HG02798 (cell line): ENCODE results near the gene SCN9A.
"Not testable (repeated sequence)": the region's sequence is repeated elsewhere in the genome, so short reads cannot be mapped to it uniquely, and the experiment has no call there.

Source experiments
- ATAC-seq: cut with Tn5 transposase; IDR thresholded peaks from one replicate; pipeline ENCODE4 v1.9.1; 2021; ENCODE audit warnings: mild to moderate bottlenecking; ENCODE audit not compliant: unreplicated experiment, poor library complexity

The SCN9A gene

GRCh38 chr2:166376488-166376828 is 714 bp upstream of the SCN9A start:
- no peak for ATAC-seq

- ATAC-seq = no peak
Observed at GRCh38 chr2:166375195-166375735, 479 bp downstream of the SCN9A start.

DNA sequence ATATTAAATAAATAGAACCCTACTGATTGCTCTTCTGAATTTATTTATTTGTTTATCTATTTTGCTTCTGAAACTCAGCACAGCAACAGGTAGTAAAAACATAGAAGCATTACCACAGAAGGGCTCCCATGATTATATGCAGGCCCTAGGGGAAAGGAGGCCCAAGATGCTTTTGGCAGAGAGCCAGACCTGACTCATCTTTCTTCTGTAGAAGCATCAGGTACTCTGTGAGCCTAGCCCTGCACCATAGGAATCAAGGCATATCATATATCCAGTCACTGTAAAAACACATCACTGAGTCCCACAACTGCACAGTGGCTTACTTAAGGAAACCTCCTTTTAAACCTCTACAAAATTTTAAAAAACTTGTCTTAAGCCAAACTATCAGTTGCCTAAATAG is 1.8 kb downstream of the SCN9A start:
- no peak for ATAC-seq

GRCh38 chr2:166373539-166373938 is 2.2 kb downstream of the SCN9A start:
- ATAC-seq = no peak

DNA sequence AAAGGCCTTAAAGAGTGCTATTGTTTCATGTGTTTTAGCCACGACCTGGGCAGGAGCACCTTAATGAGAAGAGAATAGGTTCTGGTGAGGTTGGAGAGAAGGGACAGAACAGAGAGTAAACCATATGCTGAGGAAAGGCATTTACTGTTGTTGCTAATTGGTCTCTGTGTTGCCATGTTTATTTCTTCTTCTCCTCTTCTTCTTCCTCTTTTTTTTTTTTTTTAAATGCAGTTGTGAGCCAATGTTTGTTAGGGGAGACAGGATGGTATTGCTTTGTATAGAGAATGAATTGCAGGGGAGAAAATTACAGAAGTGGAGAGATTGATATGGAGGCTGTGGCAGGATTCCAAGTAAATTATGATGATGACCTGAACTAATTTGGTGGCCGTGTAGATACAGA is 2.6 kb downstream of the SCN9A start:
- no peak for ATAC-seq

GRCh38 chr2:166372046-166372445 is 3.7 kb downstream of the SCN9A start:
- no peak for ATAC-seq

DNA sequence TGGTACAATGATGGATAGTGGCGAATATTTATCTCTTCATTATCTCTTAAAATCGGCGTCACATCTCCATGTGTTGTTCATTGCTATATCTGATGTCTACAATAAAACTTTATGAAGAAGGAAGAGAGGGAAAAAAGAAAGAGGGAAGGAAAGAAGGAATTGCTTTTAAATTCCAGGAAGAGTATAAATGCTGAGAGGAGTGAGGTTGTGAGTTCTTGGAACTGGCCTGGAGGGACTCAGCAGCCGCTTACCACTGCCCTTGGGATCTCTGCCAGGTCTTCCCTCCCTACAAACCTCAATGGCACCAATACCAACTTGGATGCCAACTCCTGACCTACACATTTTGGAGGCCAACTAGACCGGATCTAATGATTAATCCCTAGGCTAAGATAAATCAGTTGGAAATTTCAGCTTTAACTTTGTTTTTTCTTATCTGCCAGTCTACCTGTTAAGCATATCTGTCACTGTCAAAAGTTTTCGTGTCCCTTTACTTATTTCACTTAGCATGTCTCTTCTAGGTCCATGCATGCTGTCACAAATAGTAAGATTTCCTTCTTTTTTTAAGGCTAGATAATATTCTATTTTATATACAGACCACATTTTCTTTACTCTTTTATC is 9.8 kb downstream of the SCN9A start:
- no peak for ATAC-seq

DNA sequence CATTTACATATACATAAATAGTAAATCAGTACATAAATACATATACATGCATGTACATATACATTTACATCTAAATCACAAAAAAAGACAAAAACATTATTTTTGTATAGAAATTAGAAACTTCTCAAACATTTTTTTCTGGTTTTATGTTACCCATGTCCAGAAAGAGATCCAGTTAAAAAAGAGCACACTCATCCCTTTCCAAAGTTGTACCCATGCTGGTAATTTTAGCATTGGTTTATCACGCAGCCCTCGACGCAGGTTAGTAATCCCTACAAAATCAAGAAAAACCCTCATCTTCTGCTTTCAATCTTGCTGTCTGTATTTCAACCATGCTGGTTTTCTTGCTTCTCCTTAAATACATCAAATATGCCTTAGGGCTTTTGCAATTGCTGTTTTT is 10.5 kb downstream of the SCN9A start:
- no peak for ATAC-seq

DNA sequence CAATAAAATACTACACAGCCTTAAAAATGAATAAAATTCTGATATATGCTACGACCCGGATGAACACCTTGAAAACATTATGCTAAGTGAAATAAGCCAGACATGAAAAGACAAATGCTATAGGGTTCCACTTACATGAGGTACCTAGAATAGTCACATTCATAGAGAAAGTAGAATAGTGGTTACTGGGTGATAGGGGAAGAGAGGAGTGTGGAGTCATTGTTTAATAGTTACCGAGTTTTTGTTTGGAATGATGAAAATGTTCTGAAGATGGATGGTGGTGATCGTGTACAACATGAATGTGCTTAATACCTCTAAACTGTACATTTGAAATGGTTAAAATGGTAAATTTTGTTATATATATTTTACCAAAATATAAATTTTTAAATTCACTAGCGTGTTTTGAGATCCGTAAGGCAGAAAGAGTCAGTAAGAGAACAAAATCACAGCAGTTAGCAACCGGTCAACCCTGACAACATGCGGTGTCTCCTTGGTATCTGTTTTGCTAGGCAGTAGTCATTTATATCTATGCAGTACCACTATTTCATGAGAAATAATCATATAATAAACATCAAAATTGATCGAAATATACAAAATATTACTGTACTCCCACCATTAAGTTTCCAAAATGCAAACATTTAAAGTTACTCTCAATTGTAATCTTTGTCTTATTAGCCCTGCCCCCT is 11.1 kb downstream of the SCN9A start:
- no peak for ATAC-seq

- ATAC-seq = peak; percentile 57
Observed at GRCh38 chr2:166361351-166362153, 14.2 kb downstream of the SCN9A start.

DNA sequence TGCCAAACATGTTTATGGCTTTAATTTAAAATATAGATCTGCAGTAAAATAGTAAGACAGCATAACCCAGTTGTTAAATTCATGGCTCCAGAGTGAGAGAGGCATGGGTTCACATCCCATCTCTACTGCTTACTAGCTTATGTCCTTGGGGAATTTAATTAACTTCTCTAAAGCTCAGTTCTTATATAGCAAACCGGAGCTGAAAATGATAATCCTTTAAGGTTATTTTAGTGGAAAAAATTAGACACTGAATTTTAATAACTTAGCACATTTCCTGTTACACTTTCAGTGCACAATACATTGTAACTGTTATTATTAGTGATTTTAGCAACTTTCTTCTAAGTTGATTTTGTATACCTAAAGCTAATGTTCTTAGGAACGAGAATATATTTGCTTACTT is 14.8 kb downstream of the SCN9A start:
- no peak for ATAC-seq

DNA sequence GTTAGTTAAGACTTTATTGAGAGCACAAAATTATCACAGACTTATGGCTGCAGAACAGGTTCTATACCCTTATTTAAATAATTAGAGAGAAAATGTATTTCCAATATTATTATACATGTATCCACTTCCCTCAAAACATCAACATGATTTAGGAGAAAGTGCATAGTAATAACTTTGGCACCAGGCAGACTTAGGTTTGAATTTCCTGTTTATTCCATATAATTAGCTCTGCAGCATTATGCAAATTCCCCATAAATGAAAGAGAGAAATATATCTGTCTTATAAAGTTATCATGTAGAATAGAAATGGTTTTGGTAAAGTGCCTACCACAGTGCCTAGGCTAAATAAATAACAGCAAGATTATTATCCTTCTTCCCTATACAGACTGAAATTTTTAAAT is 15.3 kb downstream of the SCN9A start:
- ATAC-seq = no peak

DNA sequence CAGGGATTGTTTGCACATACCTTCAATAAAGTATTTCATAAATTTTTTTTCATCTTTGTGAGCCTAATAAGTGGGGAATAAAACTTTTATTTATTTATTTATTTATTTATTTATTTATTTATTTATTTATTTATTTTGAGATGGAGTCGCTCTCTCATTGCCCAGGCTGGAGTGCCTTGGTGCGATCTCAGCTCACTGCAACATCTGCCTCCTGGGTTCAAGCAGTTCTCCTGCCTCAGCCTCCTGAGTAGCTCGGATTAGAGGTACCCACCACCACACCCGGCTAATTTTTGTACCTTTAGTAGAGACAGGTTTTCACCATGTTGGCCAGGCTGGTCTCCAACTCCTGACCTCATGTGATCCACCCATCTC is 17.8 kb downstream of the SCN9A start:
- ATAC-seq = not testable (repeated sequence)

GRCh38 chr2:166357068-166357949 is 18.4 kb downstream of the SCN9A start:
- ATAC-seq = no peak

- ATAC-seq = no peak
Observed at GRCh38 chr2:166351319-166351718, 24.4 kb downstream of the SCN9A start.

DNA sequence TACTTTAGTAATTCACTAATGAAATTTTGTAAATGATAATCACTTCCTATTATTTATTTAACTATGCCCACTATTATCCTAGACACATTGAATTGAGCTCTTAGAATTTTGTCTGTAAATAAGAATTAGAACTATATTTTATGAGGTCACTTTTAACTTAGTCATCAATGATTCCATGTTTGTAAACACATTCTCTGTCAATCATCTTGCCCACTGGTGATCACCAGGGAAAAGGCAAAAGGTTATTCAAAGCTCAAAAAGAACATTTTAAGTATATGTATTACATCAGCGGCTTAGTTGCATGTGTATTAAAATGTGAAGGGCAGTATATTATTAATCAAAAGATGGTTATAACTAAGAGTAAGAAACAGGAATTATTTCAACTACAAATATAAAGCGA is 25.2 kb downstream of the SCN9A start:
- no peak for ATAC-seq

GRCh38 chr2:166344286-166345113 is 31.2 kb downstream of the SCN9A start:
- no peak for ATAC-seq

- ATAC-seq = no peak
Observed at GRCh38 chr2:166343467-166343866, 32.3 kb downstream of the SCN9A start.

DNA sequence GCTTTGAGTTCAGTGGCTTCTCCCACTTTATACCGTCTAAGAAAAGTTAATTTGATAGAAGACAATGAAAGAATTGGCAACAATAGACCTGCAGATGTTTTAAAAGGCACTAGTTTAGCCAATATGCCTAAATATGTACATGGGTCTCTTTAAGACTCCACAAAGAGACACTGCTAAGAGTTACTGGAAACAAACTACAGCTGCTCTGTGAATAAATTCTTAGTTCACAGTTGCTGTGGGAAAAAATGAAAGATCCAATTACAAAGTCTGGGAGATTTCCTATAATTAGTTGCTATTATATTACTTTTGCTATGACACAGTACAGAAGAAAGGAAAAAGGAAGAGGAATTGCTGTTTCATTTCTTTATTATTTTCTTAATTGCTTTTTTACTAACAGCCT is 34.3 kb downstream of the SCN9A start:
- no peak for ATAC-seq
